HK-2 (cell line): ENCODE results near the gene KPNB1.
A peak's percentile ranks its signal among the peaks of the same experiment; 100 is the strongest.

Experiments
- DNase-seq: peaks from one replicate; pipeline ENCODE4 v3.0.0-alpha.2; 2018; ENCODE audit not compliant: unreplicated experiment

Gene KPNB1

DNA sequence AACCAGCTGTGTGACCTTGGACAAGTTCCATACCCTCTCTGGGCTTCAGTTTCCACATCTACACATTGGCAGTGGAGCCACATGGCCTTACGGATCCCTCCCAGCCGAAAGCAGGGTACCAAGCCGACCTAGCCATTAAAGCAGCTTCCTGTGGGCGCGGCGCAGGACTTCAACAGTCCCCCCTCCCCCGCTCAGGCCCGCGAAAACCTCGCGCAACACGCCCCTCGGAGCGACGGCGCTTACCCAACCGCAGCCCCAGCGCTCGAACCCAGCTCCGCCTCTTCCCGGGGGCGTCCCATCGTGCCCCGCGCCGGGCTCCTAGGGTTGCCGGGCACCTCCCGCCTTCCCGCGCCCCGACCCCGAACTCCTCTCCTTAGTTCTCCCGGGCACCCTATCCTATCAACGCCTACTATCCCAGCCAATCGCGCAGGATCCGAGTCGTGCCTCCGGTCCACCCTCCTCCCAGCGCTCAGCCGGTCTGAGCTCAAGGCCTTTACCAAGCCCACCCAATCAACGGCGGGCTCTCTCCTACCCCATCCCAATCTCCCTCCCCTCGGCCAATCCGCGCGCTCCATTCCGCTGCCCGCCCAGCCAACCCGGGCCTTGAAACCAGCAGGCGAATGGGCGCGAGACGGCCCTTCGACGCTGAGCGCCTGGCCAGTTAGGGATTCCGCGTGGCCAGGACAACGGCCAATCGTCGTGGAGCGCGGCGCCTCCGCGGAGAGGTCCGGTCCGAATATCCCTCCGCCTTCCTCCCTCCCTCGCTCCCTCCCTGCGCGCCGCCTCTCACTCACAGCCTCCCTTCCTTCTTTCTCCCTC lies at the start of gene KPNB1:
Gene KPNB1 (plus strand): TSS at position 767 of the 819 bp plus-strand sequence. CDS start 326 bp downstream, outside the sequence.
- DNase-seq: peak; percentile 100

DNA sequence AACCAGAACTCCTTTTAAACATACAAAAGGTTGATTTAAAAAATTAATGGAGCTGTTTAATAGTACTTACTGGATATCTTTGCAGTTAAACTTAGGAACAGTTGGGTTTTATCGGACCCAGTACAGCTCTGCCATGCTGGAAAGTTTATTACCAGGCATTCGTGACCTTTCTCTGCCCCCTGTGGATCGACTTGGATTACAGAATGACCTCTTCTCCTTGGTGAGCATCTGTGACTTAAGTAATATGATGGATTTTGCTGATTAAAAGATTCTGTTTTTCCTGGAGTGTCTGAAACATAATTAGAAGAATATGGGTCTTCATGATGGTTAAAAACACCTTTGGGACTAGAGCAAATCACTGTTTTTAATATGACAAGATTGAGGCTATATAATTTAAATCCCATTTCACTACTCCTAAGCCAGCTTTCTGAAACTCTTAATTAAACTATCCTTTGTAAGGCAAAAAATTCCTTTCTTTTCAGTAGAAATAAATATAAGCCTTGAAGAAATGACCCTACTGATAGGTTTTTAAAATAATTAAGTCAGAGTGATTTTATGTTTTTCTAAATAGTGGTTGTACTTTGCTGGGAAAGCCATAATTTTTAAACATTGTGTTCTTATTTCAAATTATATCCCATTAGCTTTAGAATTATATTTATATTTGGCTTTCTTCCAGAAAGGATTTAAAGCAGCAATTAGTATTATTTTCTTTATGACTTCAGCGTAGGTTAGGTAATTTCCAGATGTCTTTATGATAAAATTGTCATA lies 45.7 kb upstream of the KPNB1 start:
- DNase-seq: no peak

DNA sequence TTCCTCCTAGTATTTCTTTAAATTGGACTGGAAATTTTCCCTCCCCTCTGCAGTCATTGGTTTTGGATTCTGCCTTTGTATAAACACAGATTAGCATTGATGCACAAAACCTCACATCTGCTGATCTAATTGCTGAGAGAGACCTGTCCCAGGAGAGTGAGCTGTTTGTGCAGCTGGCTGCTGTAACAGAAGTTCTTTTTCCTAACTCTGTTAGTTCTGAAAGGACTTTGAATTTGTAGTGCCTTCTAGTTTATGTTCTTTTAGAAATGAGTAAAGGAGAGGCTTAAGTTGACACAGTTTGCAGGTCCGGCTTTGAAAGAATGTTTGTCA lies 45.2 kb upstream of the KPNB1 start:
- DNase-seq: no peak

DNA sequence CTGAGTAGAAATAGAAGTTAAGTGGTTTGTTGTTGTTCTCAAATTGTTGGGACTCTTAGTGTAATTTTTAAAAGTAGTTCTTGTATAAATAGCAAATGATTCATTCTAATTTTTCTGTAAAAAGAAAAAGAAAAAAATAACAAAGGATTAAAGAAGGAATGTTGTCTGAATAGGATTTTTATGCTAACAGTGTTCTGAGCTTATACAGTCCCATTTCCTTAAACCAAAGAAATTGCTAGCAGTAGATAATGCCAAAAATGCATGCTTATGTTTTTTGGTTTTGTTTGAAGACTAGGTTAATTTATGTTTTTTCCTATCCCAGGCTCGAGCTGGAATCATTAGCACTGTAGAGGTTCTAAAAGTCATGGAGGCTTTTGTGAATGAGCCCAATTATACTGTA lies 44.7 kb upstream of the KPNB1 start:
- no peak for DNase-seq

DNA sequence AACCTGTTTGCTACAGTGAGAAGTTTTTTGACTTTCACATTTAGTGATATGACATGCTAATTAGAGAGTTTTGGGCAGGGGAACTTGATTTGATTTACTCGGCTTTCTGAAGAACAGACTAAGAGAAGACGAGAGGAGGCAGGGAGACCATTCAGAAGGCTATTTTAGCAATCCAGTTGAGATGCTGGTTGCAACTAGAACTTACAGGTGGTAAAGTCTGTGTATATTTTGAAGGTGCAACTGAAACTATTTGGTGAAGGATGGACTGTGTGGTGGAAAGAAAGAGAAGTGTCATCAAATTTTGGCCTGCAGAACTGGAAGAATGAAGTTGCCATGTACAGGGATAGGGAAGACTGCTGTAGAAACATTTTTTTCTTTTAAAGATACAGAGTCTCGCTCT lies 42.2 kb upstream of the KPNB1 start:
- no peak for DNase-seq

DNA sequence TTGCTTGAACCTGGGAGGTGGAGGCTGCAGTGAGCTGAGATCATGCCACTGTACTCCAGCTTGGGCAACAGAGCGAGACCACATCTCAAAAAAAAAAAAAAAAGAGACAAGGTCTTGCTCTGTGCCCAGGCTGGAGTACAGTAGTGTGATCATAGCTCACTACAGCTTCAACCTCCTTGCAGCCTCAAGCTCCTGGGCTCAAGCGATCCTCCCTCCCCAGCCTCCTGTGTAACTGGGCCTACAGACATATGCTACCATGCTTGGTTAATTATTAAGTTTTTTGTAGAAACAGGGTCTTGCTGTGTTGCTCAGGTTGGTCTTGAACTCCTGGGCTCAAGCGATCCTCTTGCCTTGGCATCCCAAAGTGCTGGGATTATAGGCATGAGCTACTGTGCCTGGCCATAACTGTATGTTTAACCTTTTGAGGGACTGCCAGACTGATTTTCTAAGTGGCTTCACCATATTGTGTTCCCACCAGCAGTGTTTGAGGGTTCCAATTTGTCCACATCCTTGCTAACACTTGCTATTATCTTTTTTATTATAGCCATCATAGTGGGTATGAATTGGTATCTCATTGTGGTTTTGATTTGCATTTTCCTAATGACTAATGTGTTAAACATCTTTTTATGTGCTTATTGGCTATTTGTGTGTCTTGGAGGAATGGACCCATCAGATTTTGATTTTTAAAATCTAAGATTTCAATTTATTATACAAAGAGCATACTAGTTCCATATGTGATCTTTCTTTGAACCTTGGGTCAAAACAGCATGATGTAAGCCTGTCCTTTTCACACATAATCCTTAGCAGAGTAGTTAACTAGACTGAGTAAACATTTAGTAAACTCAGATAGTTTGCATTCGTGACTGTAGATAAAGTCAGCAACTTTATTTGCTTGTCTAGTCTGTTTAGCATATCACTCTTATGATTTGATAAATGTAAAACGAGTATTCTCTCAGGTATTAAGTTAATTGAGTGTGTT lies 38.1 kb upstream of the KPNB1 start:
- DNase-seq: no peak

DNA sequence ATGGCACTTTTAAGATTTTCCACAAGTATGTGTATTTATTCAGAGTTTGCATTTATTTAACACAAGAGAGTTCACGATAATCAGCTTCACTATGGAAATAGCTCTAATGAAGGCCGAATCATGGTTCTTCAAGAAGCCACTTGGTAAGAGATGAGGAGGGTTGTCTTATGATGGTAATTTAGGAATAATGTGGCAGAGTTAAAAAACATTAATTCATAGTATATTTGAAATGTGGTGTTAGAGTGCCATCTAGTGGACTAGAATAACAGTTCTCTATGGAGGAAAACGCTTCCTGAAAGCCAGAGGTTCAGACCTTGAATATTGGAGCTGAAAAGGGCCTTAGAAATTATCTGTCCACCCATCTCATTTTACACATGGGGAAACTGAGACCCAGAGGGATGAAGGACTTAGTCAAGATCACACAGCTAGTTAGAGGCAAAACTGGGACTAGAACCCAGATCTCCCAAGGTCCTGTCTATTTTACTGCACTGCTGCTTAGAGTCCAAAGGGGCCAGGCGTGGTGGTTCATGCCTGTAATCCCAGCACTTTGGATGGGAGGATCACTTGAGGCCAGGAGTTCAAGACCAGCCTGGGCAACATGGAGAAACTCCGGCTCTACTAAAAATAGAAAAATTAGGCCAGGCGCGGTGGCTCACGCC lies 33.8 kb upstream of the KPNB1 start:
- no peak for DNase-seq

DNA sequence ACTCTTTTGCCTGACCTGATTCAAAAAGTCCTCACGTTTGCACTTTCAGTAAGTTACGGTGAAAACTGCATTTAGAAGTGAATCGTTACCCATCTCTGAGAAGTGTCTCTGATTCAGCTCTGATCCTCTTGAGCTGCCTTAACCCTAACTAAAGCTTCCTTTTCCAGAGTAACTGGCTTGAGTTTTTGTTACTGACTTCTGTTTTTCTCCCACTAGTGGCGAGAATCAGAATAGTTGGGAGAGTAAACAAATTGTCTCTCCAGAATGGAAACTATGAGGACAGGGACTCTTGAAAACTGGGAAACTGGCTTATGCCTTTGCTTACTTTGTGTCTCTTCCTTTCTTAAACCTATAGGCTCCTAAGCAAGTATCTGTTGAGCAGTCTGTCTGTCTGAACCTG lies 31.3 kb upstream of the KPNB1 start:
- DNase-seq: no peak

DNA sequence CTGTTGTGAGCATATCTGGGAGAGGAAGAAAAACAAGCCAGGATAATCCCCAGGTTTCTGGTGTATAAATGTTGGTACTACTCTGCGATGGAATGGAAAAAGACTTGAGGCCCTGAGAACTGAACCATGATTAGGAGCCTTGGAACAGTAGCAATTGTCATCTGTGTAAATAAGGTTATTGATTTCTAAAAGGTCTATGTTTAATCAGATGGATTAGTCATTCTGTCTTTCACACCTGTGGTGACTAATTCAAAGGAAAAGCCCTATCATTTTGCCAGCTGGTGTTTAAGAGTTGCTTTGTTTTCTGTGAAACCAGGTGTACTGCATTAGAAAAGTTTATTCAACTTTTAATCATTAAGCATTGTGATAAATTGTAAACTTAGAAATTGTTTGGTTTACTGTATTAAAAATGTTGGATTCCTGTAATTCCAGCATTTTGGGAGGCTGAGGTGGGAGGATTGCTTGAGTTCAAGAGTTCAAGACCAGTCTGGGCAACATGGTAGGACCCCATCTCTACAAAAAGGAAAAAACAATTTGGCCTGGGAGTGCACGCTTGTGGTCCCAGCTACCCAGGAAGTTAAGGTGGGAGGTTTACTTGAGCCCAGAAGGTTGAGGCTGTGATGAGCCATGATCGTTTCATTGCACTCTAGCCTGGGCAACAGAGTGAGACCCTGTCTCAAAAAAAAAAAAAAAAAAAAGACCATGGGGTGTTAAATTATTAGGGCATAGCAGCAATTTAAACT lies 29.0 kb upstream of the KPNB1 start:
- DNase-seq: no peak

DNA sequence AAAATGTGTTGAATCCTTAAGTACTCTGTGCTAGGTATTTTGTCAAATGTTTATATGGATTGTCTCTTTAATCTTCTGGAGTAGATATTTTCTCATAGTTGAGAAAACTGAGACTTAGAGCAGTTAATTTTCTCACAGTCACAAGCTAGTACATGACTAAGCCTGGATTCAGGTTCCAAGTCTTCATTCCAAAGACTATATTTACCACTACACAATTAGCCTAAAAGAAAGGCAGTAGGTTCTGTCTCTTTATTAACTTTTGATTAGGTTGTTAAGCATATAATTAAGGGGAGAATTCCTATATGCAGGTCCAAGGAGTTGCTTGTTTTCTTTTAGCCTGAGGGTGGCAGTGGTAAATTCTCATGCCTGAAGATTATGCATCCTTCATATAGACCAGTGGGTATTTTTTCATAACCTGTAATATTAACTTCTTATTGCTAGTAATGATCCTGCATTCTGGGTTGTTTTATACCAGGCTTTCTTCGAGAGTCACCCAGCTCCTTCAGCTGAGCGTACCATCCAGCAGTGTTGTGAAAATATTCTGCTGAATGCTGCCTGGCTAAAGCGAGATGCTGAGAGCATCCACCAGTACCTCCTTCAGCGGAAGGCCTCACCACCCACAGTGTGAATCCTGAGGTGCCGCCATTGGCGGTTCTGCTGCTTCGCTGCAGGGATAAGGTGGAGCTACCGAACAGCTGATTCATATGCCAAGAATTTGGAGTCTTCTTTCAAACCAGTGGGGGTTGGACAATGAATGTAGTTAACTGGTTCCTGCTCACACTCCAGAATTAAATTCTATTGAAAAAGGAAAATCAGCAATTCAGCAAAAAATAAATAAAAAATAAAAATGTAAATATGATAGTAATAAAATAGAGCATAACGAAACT lies 28.2 kb upstream of the KPNB1 start:
- peak; percentile 84 for DNase-seq

DNA sequence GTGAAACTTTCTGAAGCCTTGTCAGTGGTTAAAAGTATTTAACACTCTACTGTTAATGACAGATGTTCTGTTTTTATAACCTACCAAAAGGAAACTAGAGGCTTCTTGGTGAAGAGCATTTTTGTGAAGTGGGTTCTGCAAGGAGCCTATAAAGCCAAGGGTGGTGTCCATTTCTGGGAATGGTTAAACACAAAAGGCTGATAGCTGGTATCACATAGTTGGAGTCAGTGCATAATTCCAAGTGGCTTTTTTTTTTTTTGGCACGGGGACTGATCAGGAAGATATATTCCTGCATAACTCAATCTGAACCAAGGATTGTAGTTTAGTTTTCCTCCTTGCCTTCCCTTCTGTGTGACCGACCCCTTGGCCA lies 27.6 kb upstream of the KPNB1 start:
- DNase-seq: no peak

DNA sequence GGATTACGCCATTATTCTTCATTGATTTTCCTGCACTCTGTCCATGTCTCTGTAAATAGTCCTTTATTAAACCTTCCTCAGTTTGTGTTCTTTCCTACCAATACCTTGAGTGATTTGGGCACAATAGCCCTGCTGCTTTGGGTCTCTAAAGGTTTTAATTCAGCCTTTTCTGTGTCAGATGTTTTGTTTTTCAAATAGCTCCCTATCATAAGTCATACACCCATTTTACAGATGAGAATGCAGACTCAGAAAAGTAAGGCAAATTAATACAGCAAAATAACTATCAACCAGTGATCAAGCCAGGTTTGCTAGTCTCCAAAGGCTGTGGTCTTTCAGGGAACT lies 25.0 kb upstream of the KPNB1 start:
- no peak for DNase-seq

DNA sequence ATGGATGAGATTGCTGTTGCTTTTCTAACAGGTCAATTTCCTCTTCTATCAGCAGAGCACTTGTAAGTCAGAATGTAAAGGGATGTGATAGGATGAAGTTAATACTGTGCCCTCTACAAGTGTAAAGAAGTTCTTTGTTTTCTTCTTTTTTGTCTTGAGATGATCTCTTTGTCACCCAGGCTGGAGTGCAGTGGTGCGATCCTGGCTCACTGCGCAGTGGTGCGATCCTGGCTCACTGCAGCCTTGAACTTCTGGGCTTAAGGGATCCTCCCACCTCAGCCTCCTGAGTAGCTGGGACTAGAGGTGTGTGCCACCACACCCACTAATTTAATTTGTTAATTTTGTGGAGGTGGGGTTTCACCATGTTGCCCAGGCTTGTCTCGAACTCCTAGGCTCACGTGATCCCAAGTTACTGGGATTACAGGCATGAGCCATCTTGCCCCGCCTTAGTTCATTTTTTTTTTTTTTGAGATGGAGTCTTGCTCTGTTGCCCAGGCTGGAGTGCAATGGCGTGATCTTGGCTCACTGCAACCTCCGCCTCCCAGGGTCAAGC lies 21.6 kb upstream of the KPNB1 start:
- no peak for DNase-seq

DNA sequence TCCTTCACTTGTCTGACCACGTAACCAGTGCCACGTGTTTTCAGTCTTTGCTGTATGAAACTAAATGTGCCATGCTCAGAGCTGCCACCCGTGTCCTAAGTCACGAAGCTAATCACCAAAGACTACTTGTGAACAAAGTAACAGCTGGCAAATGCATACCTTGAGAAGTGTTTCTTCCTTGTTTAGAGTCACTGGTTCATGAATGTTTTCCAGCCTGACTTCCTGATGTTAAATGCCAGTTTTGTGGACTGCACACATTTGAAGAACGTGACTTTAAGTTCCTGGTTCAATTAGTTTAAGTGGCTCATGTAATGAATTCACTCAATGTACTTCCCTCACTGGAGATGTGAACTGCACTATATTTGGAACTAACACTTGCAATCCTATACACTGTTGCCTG lies 19.9 kb upstream of the KPNB1 start:
- DNase-seq: no peak

DNA sequence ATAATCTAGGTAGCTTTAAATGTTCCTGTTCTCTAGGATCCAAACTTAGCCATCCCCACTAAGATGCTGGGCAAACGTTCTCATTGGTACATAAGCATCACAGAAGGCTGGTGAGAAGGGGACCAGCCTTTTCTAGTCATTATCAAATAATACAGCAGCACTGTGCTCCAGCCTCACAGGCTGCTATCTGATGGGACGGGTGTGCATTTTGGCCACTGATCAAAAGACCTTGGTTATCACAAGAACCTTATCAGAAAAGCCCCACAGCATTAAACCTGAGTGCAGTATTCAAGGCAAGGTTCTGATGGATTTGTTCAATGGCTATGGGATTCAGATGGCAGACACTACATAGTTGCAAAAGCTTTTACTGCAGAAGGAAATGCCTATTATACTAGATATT lies 19.1 kb upstream of the KPNB1 start:
- no peak for DNase-seq

DNA sequence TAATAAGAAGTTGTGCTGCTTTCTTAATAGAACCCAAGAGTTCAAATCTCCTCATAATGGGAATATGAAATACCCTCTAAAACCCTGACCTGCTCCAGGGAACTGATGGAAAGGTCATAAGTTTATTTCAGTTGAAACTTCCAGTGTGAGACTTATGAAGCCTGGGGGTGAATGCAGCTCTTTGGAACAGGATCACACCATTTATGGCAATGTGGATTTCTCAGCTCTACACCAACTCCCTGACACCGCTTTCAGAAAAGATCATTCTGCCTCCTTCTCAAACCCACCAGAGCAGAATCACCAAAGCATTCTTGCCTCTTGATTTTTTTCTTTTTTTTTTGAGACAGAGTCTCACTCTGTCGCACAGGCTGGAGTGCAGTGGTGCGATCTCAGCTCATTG lies 16.7 kb upstream of the KPNB1 start:
- no peak for DNase-seq

DNA sequence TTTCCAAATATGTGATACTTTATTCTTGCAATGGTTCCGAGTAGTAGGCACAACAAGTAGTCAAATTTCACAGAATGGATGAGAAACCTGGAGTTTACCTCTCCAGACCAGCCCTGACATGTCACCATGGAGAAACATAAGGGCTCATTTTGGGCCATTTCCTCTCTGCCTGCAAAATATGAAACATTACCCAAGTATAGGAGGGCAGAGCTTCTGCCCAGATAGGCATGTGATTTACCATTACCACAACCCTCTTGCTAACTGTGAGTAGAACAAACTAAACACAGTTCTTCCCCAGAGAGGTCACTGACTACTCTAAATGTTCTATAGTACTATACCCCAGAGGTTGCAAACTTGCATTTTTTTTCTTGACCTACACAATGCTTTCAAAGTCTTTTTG lies 15.7 kb upstream of the KPNB1 start:
- no peak for DNase-seq

DNA sequence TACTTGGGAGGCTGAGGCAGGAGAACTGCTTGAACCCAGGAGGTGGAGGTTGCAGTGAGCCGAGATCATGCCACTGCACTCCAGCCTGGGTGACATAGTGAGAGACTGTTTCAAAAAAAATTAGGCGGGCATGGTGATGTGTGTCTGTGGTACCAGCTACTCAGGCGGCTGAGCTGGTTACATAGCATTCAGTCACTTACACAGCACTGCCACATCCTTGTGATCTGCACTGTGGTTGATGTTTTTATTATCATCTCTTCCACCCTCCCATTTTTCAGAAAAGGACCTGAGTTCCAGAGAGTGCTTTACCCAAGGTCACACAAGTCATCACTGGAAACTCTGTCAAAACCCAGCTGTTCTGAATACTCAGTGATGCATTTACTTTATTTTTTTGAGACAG lies 14.8 kb upstream of the KPNB1 start:
- no peak for DNase-seq

DNA sequence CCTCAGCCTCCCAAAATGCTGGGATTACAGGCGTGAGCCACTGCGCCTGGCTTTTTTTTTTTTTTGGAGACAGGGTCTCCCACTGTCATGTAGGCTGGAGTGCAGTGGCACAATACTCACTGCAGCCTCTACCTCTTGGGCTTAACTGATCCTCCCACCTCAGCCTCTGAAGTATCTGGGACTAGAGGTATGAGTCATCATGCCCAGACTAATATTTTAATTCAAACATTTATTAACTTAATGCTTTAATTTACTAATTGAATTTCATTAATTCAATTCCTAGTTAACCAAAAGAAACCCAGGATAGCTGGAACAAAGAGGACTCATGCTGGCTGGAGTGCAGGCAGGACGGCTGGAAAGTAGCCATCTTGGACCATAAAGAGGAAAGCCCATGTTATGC lies 14.0 kb upstream of the KPNB1 start:
- DNase-seq: no peak
